Caco-2 (cell line): Measurements from ENCODE around the gene PHF20. TPM values are rescaled to one million over a fixed set of nuclear protein-coding genes. Genes with fewer than 3 reads are reported as not detected.
"Not testable (repeated sequence)": the region's sequence is repeated elsewhere in the genome, so short reads cannot be mapped to it uniquely, and the experiment has no call there.

Experiments
- BruUV-seq: library from RNA; stranded (reverse); fragments of 400-500 nt; replicated peaks from 2 replicates; lab custom pipeline; 2021; lab: Mats Ljungman, UMichigan
- CTCF ChIA-PET: fragments of 300-600 bp; sonication (Branson Sonifier 250); formaldehyde crosslinking; loops from one replicate; lab custom pipeline; 2022; ENCODE audit warnings: antibody characterized with exemption; lab: Charles Lee
- POLR2A ChIA-PET: fragments of 300-600 bp; sonication (Branson Sonifier 250); formaldehyde crosslinking; loops from one replicate; lab custom pipeline; 2022; ENCODE audit warnings: antibody characterized with exemption; lab: Charles Lee
- DNase-seq, 2 experiments: peaks; one replicate each; pipeline versions ENCODE4 v3.0.0 to v3.0.0-alpha.2; 2020 to 2022
- H3K27me3 ChIP-seq: replicated peaks from 2 replicates; pipeline ENCODE4 v1.6.0; 2011; ENCODE audit warnings: low read length; ENCODE audit not compliant: control insufficient read depth, insufficient read depth
- H3K36me3 ChIP-seq: 2 replicates; pipeline ENCODE4 v1.5.1; 2011; ENCODE audit warnings: low read length; ENCODE audit not compliant: control insufficient read depth, insufficient read depth
- H3K4me1 ChIP-seq: fragments of 250-450 bp; sonication (Bioruptor Pico); 2 replicates; pipeline ENCODE4 v1.5.1; 2020; ENCODE audit warnings: mild to moderate bottlenecking
- H3K4me3 ChIP-seq: 2 replicates; pipeline ENCODE4 v1.5.1; 2011; ENCODE audit warnings: low read depth, mild to moderate bottlenecking, control low read depth, low read length
- H3K9me3 ChIP-seq: fragments of 250-450 bp; sonication (Bioruptor Pico); 2 replicates; pipeline ENCODE4 v1.5.1; 2020; ENCODE audit warnings: mild to moderate bottlenecking, moderate library complexity
- H3K27ac Mint-ChIP-seq: one replicate; pipeline ENCODE4 v1.8.0; 2022; ENCODE audit warnings: mixed read lengths; ENCODE audit not compliant: unreplicated experiment
- H3K27me3 Mint-ChIP-seq: one replicate; pipeline ENCODE4 v1.8.0; 2022; ENCODE audit warnings: mixed read lengths; ENCODE audit not compliant: insufficient read depth, unreplicated experiment
- H3K36me3 Mint-ChIP-seq: one replicate; pipeline ENCODE4 v1.8.0; 2022; ENCODE audit warnings: mild to moderate bottlenecking, mixed read lengths; ENCODE audit not compliant: insufficient read depth, unreplicated experiment
- H3K4me1 Mint-ChIP-seq: one replicate; pipeline ENCODE4 v1.8.0; 2022; ENCODE audit warnings: low read depth, mixed read lengths; ENCODE audit not compliant: unreplicated experiment
- H3K4me3 Mint-ChIP-seq: one replicate; pipeline ENCODE4 v1.8.0; 2022; ENCODE audit warnings: mild to moderate bottlenecking, moderate library complexity, mixed read lengths; ENCODE audit not compliant: unreplicated experiment
- H3K9me3 Mint-ChIP-seq: one replicate; pipeline ENCODE4 v1.8.0; 2022; ENCODE audit warnings: mixed read lengths; ENCODE audit not compliant: unreplicated experiment
- CTCF ChIP-seq, 2 experiments: fragments of 200-600 bp in 1 of 2; IDR thresholded peaks; 1 replicate in 1 of 2; 2 replicates in 1 of 2; pipeline versions ENCODE4 v1.5.1 to v1.8.0; 2011 to 2022; ENCODE audit warnings: antibody characterized with exemption in 1 of 2, control low read depth in 1 of 2, inconsistent platforms in 1 of 2, low read depth in 1 of 2, low read length in 1 of 2, mild to moderate bottlenecking in 1 of 2, moderate library complexity in 1 of 2; ENCODE audit not compliant: insufficient read depth in 1 of 2, severe bottlenecking in 1 of 2, unreplicated experiment in 1 of 2
- intact Hi-C: fragments of 100-400 bp; cut with micrococcal nuclease; formaldehyde crosslinking; loops from one replicate; pipeline ENCODE4 v1.10.0; 2022; ENCODE audit not compliant: unreplicated experiment
- total RNA-seq: library from RNA; stranded (reverse); gene quantifications from 2 replicates; pipeline ENCODE4 v1.2.3, GENCODE V29; 2022

Gene PHF20
- total RNA-seq, 1 experiment from 2014 or later = 109 TPM

GRCh38 chr20:35899064-35899463 is 127.2 kb downstream of the PHF20 start:
- Mint-ChIP-seq H3K27me3 (no peaks in the 10 kb centered on the region), H3K9me3 (no peaks in the 10 kb centered on the region), H3K4me1 (peaks cover 13% of the 10 kb centered on the region), H3K27ac (no peak overlapping the region), H3K4me3 (no peak overlapping the region), H3K36me3 (peaks cover 67% of the 10 kb centered on the region)
- Histone ChIP-seq H3K36me3 (peaks cover 1% of the 10 kb centered on the region; the same call in 1 of the 2 replicates), H3K4me3 (no peak overlapping the region), H3K27me3 (no peaks in the 10 kb centered on the region), H3K4me1 (peaks cover 13% of the 10 kb centered on the region), H3K9me3 (no peaks in the 10 kb centered on the region)
- CTCF ChIA-PET = no interaction called here
- POLR2A ChIA-PET = no interaction called here
- no TSS peak for BruUV-seq
- TF ChIP-seq CTCF (IDR thresholded peaks at IDR 0.05; ENCODE audit: insufficient read depth in 1 of 2, low read depth in 1 of 2, low read length in 1 of 2, severe bottlenecking in 1 of 2, unreplicated experiment in 1 of 2) = no peak
- intact Hi-C loops = no loop called here
- DNase-seq = no peak

GRCh38 chr20:35901230-35901629 is 129.4 kb downstream of the PHF20 start:
- intact Hi-C loops, H3K27me3 ChIP-seq, H3K4me3 ChIP-seq, H3K36me3 ChIP-seq, BruUV-seq, DNase-seq, CTCF ChIA-PET, H3K27ac Mint-ChIP-seq, H3K9me3 Mint-ChIP-seq, H3K9me3 ChIP-seq, H3K27me3 Mint-ChIP-seq, H3K4me3 Mint-ChIP-seq: not testable (repeated sequence)
- H3K4me1 ChIP-seq = peaks cover 13% of the 10 kb centered on the region
- Mint-ChIP-seq H3K4me1 (peaks cover 13% of the 10 kb centered on the region), H3K36me3 (peaks cover 65% of the 10 kb centered on the region)
- POLR2A ChIA-PET = interaction anchor here (0.7 kb wide), 1 partner anchor 52 kb away, joined by 3 read pairs; no protein-coding TSS in a partner anchor

- intact Hi-C loops = no loop called here
- H3K9me3 Mint-ChIP-seq = peaks cover 9% of the 10 kb centered on the region
- no peak for TF ChIP-seq CTCF (IDR thresholded peaks at IDR 0.05; ENCODE audit: insufficient read depth in 1 of 2, low read depth in 1 of 2, low read length in 1 of 2, severe bottlenecking in 1 of 2, unreplicated experiment in 1 of 2)
- H3K4me1 Mint-ChIP-seq = peaks cover 13% of the 10 kb centered on the region
- ChIA-PET CTCF (interaction anchor here (0.8 to 1.3 kb wide), 3 partner anchors 18 to 53 kb away, joined by 3 to 4 read pairs (median 3); partner anchors contain the start of gene SCAND1), POLR2A (interaction anchor here (0.7 to 2.2 kb wide), 2 partner anchors 51 to 160 kb away, joined by 3 to 5 read pairs; partner anchors contain the start of gene RBM39)
- no TSS peak for BruUV-seq
- peaks cover 13% of the 10 kb centered on the region for H3K4me1 ChIP-seq
- no peaks in the 10 kb centered on the region for H3K27me3 ChIP-seq
- peaks cover 65% of the 10 kb centered on the region for H3K36me3 Mint-ChIP-seq
- no peaks in the 10 kb centered on the region for H3K9me3 ChIP-seq
- H3K4me3 Mint-ChIP-seq = no peak overlapping the region
- peaks cover 3% of the 10 kb centered on the region for H3K36me3 ChIP-seq
- no peak for DNase-seq
- no peak overlapping the region for H3K27ac Mint-ChIP-seq
- H3K27me3 Mint-ChIP-seq = no peaks in the 10 kb centered on the region
- no peak overlapping the region for H3K4me3 ChIP-seq
Observed at GRCh38 chr20:35901678-35902544, 130.1 kb downstream of the PHF20 start.
